Lung (tissue), 12 donors: ENCODE data around the gene C4orf51. TPM values are rescaled to one million over a fixed set of nuclear protein-coding genes. Genes with fewer than 3 reads are reported as not detected.

Experiments
- ATAC-seq: fragments of 200-7000 bp; cut with Tn5 transposase; one replicate; pipeline ENCODE4 v1.9.1; 2020; ENCODE audit warnings: moderate number of reproducible peaks; ENCODE audit not compliant: insufficient read depth, low FRiP score
- DNase-seq, 3 donors: peaks; one replicate each; pipeline ENCODE4 v3.0.0-alpha.2; 2013 to 2017
- H3K27ac ChIP-seq, 2 donors: one replicate each; pipeline ENCODE4 v1.5.1; 2013; ENCODE audit warnings: mild to moderate bottlenecking in 2 of 2, moderate library complexity in 2 of 2, control low read depth in 1 of 2, inconsistent platforms in 1 of 2, low read depth in 1 of 2, low read length in 1 of 2
- H3K27me3 ChIP-seq, 3 donors: one replicate each; pipeline ENCODE4 v1.5.1; 2013; ENCODE audit warnings: low read length in 2 of 3; ENCODE audit not compliant: control insufficient read depth in 3 of 3, insufficient read depth in 3 of 3
- H3K36me3 ChIP-seq, 4 donors: one replicate each; pipeline ENCODE4 v1.5.1; 2013; ENCODE audit warnings: low read length in 4 of 4, mild to moderate bottlenecking in 1 of 4, moderate library complexity in 1 of 4; ENCODE audit not compliant: control insufficient read depth in 4 of 4, insufficient read depth in 4 of 4
- H3K4me1 ChIP-seq, 5 donors: one replicate each; pipeline ENCODE4 v1.5.1; 2013; ENCODE audit warnings: low read length in 5 of 5, mild to moderate bottlenecking in 2 of 5, moderate library complexity in 1 of 5; ENCODE audit not compliant: control insufficient read depth in 5 of 5, insufficient read depth in 5 of 5
- H3K4me3 ChIP-seq: one replicate; pipeline ENCODE4 v1.5.1; 2013; ENCODE audit warnings: mild to moderate bottlenecking, control low read depth, moderate library complexity
- H3K9ac ChIP-seq, 2 donors: one replicate each; pipeline ENCODE4 v1.5.1; 2013; ENCODE audit warnings: low read length in 2 of 2, control low read depth in 1 of 2; ENCODE audit not compliant: insufficient read depth in 1 of 2
- H3K9me3 ChIP-seq, 4 donors: one replicate each; pipeline ENCODE4 v1.5.1; 2013; ENCODE audit warnings: low read length in 3 of 4, mild to moderate bottlenecking in 1 of 4, moderate library complexity in 1 of 4; ENCODE audit not compliant: control insufficient read depth in 4 of 4, insufficient read depth in 3 of 4
- WGBS, 2 donors: extraction: QIAGEN DNeasy Blood & Tissue Kit; methylation state at CpG; one replicate each; pipeline ENCODE4 v1.1.7; 2013; 5-methylcytosine and 5-hydroxymethylcytosine counted together
- polyA plus RNA-seq, 2 donors: library from polyadenylated mRNA; stranded (reverse); fragments of 200-250 nt; gene quantifications; one replicate each; pipeline ENCODE4 v1.2.1, GENCODE V29; 2013
- total RNA-seq, 2 donors: library from RNA; depleted of rRNA in 1 of 2; stranded (reverse); fragments of >200 nt in 1 of 2; gene quantifications; one replicate each; pipeline ENCODE4 v1.2.1, GENCODE V29; 2014 to 2021
- TF ChIP-seq, protein P1 (sequence below): IDR thresholded peaks from 2 replicates; pipeline ENCODE4 v1.5.1; 2012; ENCODE audit warnings: mild to moderate bottlenecking; ENCODE audit errors: control extremely low read depth, extremely low read depth
- donor health status: control.
- donor health status: control.
- donor health status: Bipolar disorder and iron deficiency.
- donor health status: healthy.
- donor health status: DM: yes; HTN: yes; CAD: no.

C4orf51 gene
- total and polyA plus RNA-seq, 4 donors = not detected

DNA sequence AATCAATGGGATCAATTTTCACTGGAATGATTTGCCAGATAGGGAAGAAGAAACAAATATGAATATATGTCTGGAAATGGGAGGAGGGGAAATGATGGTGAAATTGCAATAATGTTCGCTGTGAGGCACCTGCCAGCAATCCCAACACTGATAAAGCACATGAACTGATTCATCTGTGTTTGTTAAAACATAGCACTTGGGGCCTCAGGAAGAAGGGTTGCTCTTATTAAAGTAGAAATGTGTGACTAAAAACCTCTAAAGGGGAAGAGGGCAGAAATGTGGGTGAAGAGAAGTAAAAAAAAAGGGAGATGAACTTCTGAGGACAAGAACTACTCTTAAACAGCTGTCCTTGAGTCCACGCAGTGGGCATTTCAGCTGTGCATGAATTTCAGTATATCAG, 101.4 kb downstream of the C4orf51 start:
- no peak overlapping the region for H3K9ac ChIP-seq
- H3K27ac ChIP-seq = no peak overlapping the region
- no peaks in the 10 kb centered on the region for H3K27me3 ChIP-seq
- 29 to 75% methylated on average over 2 of the region's 2 CpGs for WGBS, 2 donors
- DNase-seq (no peak), ATAC-seq (no peak)
- peaks cover 0 to 5% (median 0%) of the 10 kb centered on the region in 5 donors for H3K4me1 ChIP-seq
- TF ChIP-seq, protein P1, sequence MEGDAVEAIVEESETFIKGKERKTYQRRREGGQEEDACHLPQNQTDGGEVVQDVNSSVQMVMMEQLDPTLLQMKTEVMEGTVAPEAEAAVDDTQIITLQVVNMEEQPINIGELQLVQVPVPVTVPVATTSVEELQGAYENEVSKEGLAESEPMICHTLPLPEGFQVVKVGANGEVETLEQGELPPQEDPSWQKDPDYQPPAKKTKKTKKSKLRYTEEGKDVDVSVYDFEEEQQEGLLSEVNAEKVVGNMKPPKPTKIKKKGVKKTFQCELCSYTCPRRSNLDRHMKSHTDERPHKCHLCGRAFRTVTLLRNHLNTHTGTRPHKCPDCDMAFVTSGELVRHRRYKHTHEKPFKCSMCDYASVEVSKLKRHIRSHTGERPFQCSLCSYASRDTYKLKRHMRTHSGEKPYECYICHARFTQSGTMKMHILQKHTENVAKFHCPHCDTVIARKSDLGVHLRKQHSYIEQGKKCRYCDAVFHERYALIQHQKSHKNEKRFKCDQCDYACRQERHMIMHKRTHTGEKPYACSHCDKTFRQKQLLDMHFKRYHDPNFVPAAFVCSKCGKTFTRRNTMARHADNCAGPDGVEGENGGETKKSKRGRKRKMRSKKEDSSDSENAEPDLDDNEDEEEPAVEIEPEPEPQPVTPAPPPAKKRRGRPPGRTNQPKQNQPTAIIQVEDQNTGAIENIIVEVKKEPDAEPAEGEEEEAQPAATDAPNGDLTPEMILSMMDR = no peak
- H3K9me3 ChIP-seq = peaks cover 0 to 3% (median 0%) of the 10 kb centered on the region in 4 donors
- H3K4me3 ChIP-seq = no peak overlapping the region
- peaks cover 0 to 10% (median 4%) of the 10 kb centered on the region in 4 donors for H3K36me3 ChIP-seq

Other genes starting within 250 kb of the C4orf51 start
- 10 to 100 TPM; 25.2 to 50.3 TPM for gene SMAD1, start 198.3 kb upstream of the C4orf51 start, total RNA-seq
- gene SMAD1, start 198.3 kb upstream of the C4orf51 start, polyA plus RNA-seq = 10 to 100 TPM in 1 of 2 donors, 1 to 10 TPM in 1; 3.7 to 14.5 TPM
- gene MMAA, start 60.8 kb upstream of the C4orf51 start, total RNA-seq = 10 to 100 TPM in 1 of 2 donors, 1 to 10 TPM in 1; 6.5 to 10.3 TPM
- 10 to 100 TPM in 1 of 2 donors, 1 to 10 TPM in 1; 7.4 to 14.0 TPM for gene MMAA, start 60.8 kb upstream of the C4orf51 start, polyA plus RNA-seq